ENCODE results near the gene KANSL1. TPM values are rescaled to one million over a fixed set of nuclear protein-coding genes. Genes with fewer than 3 reads are reported as not detected.
A peak's percentile ranks its signal among the peaks of the same experiment; 100 is the strongest.

KANSL1 gene
- total and polyA plus RNA-seq, 2 donors (not counting 1 experiment from before 2014, with no cell fraction given) = 36.8 to 233 TPM

- peaks cover 89% of the 10 kb centered on the region for H3K4me1 Mint-ChIP-seq
- CTCF ChIA-PET = no interaction called here
- no peak for TF ChIP-seq EZH2 (IDR thresholded peaks at IDR 0.05; ENCODE audit: borderline replicate concordance, insufficient read depth, low read depth, low read length, poor library complexity, severe bottlenecking)
- TF ChIP-seq CTCF (IDR thresholded peaks at IDR 0.05) = no peak
- POLR2A ChIA-PET = interaction anchor here (1.4 kb wide), 1 partner anchor 13 kb away, joined by 3 read pairs; no protein-coding TSS in a partner anchor
- Histone ChIP-seq H3K36me3 (replicated peaks in 1 of 2; ENCODE audit: control extremely low read depth in 1 of 2, control insufficient read depth in 1 of 2, extremely low read depth in 1 of 2, insufficient read depth in 2 of 2, low read length in 1 of 2) (peaks cover 2 to 7% of the 10 kb centered on the region in 2 experiments), H2AFZ (ENCODE audit: insufficient read depth, low read depth, low read length, poor library complexity, severe bottlenecking) (no peak overlapping the region), H3K9me3 (ENCODE audit: control extremely low read depth in 1 of 3, control insufficient read depth in 2 of 3, insufficient read depth in 1 of 3, low read length in 2 of 3) (no peaks in the 10 kb centered on the region), H4K20me1 (ENCODE audit: control insufficient read depth, insufficient read depth, low read length, poor library complexity, severe bottlenecking) (peaks cover 96% of the 10 kb centered on the region), H3K4me1 (ENCODE audit: control insufficient read depth in 2 of 2, insufficient read depth in 2 of 2, low read length in 2 of 2) (peaks cover 50 to 85% of the 10 kb centered on the region in 2 donors), H3K27me3 (replicated peaks in 1 of 4; ENCODE audit: control extremely low read depth in 1 of 4, control insufficient read depth in 3 of 4, insufficient read depth in 4 of 4, low read length in 3 of 4) (no peaks in the 10 kb centered on the region), H3K4me2 (replicated peaks; ENCODE audit: low read depth, low read length, poor library complexity, severe bottlenecking) (no peak overlapping the region), H3K79me2 (ENCODE audit: control insufficient read depth, insufficient read depth, low read length) (peaks cover 100% of the 10 kb centered on the region), H3K9ac (ENCODE audit: low read length) (no peak overlapping the region), H3K27ac (ENCODE audit: low read length in 2 of 2) (peak overlapping the region in 1 of 2 donors; percentile 39), H3K4me3 (ENCODE audit: control extremely low read depth in 1 of 5, extremely low read depth in 1 of 5, insufficient read depth in 1 of 5, low read depth in 2 of 5, low read length in 4 of 5) (no peak overlapping the region)
- no peaks in the 10 kb centered on the region for H3K27me3 Mint-ChIP-seq
- no CpG with 5 or more reads among the region's 2 CpGs for WGBS (ENCODE audit: insufficient coverage)
- intact Hi-C loops (cut with micrococcal nuclease) = loop anchor here (2.0 kb wide), 1 partner anchor 17 kb away; no protein-coding TSS in a partner anchor
- H3K9me3 Mint-ChIP-seq (ENCODE audit: insufficient read depth) = no peaks in the 10 kb centered on the region
- no peak overlapping the region for H3K27ac Mint-ChIP-seq
- DNase-seq (no peak), ATAC-seq (ENCODE audit: low read depth) (no peak)
- no peak overlapping the region for H3K4me3 Mint-ChIP-seq
These were observed 33.5 kb downstream of the KANSL1 start for GRCh38 chr17:46159686-46160085.
